Ovary (tissue), 3 donors: ENCODE measurements around the gene CCNL1.

Source experiments
- CTCF ChIP-seq, 3 donors: fragments of 450-650 bp in 2 of 3; fragments of 200-600 bp in 1 of 3; IDR thresholded peaks; one replicate each; pipeline versions ENCODE4 v1.5.1 to v1.8.0; 2016 to 2022; ENCODE audit warnings: antibody characterized with exemption in 3 of 3, mild to moderate bottlenecking in 1 of 3
- EP300 ChIP-seq: sonication (generic); formaldehyde crosslinking; IDR thresholded peaks from one replicate; pipeline ENCODE4 v1.6.1; 2017; ENCODE audit warnings: antibody characterized with exemption
- donor health status: DM: no; HTN: no; CAD: no.

GRCh38 chr3:157131861-157132260 is 28.1 kb downstream of the CCNL1 start:
- no peak for TF ChIP-seq CTCF (IDR thresholded peaks at IDR 0.05)
- TF ChIP-seq EP300 = no peak
